Gastrocnemius medialis (tissue), 4 donors: ENCODE data around the gene TDP2.

Source experiments
- CTCF ChIP-seq, 5 experiments: fragments of 450-650 bp in 3 of 5; fragments of 200-600 bp in 2 of 5; sonication (generic) in 2 of 5; IDR thresholded peaks in 4 of 5; conservative IDR thresholded peaks in 1 of 5; 1 replicate in 4 of 5; 2 replicates in 1 of 5; pipeline ENCODE4 v1.5.1; 2016 to 2019; ENCODE audit warnings: antibody characterized with exemption in 5 of 5, mild to moderate bottlenecking in 3 of 5, moderate library complexity in 3 of 5
- POLR2A ChIP-seq, 2 donors: fragments of 450-650 bp; IDR thresholded peaks; one replicate each; pipeline ENCODE4 v1.6.1; 2017; ENCODE audit warnings: antibody characterized with exemption in 2 of 2, mild to moderate bottlenecking in 2 of 2, moderate library complexity in 2 of 2

GRCh38 chr6:24636681-24637080 lies 30.0 kb downstream of the TDP2 start:
- no peak for TF ChIP-seq CTCF (IDR thresholded peaks at IDR 0.05 in 4 of 5, conservative IDR thresholded peaks at IDR 0.05 in 1 of 5)
- TF ChIP-seq POLR2A (IDR thresholded peaks at IDR 0.05), result no peak
